Measurements from ENCODE around the gene FBXL16. TPM values are rescaled to one million over a fixed set of nuclear protein-coding genes. Genes with fewer than 3 reads are reported as not detected.

FBXL16 gene
- total and polyA plus RNA-seq, 2 experiments from 2014 or later = 0.29 to 0.54 TPM

GRCh38 chr16:733382-734207 lies 28.0 kb upstream of the FBXL16 start:
- TF ChIP-seq EZH2 (IDR thresholded peaks at IDR 0.05; ENCODE audit: insufficient read depth, poor library complexity, severe bottlenecking) (no peak), EZH2phosphoT487 (IDR thresholded peaks at IDR 0.05; ENCODE audit: insufficient read depth, low read depth) (no peak)
- no peaks in the 10 kb centered on the region for H3F3A ChIP-seq (ENCODE audit: insufficient read depth)
- no peak overlapping the region for H3K27ac ChIP-seq
- no peaks in the 10 kb centered on the region for H3K9me3 ChIP-seq (ENCODE audit: low read depth)
- no peak overlapping the region for H3K9ac ChIP-seq
- no peak overlapping the region for H3K4me2 ChIP-seq (ENCODE audit: unreplicated experiment)
- no peak overlapping the region for H3K4me3 ChIP-seq
- no peaks in the 10 kb centered on the region for H4K20me1 ChIP-seq (ENCODE audit: insufficient read depth)
- no peaks in the 10 kb centered on the region for H3K36me3 ChIP-seq (ENCODE audit: low read depth)
- in situ Hi-C loops (cut with MboI) = no loop called here
- WGBS, 2 experiments (ENCODE audit: low coverage in 1 of 2, low lambda C conversion rate in 2 of 2, missing lambda C conversion rate in 2 of 2) = 92% methylated on average over 26 to 30 of the region's 34 CpGs
- no peaks in the 10 kb centered on the region for H3K79me2 ChIP-seq (ENCODE audit: insufficient read depth)
- no peak overlapping the region for H2AFZ ChIP-seq
- no peaks in the 10 kb centered on the region for H3K4me1 ChIP-seq (ENCODE audit: insufficient read depth)
- DNase-seq = no peak
- no peaks in the 10 kb centered on the region for H3K9me2 ChIP-seq (ENCODE audit: insufficient read depth)
- H3K27me3 ChIP-seq (replicated peaks; ENCODE audit: insufficient read depth) = no peaks in the 10 kb centered on the region

- Histone ChIP-seq H3K4me1 (ENCODE audit: insufficient read depth) (no peaks in the 10 kb centered on the region), H3K36me3 (ENCODE audit: low read depth) (no peaks in the 10 kb centered on the region), H3K27me3 (replicated peaks; ENCODE audit: insufficient read depth) (no peaks in the 10 kb centered on the region), H4K20me1 (ENCODE audit: insufficient read depth) (no peaks in the 10 kb centered on the region), H3K9ac (no peak overlapping the region), H3K4me3 (no peak overlapping the region), H3F3A (ENCODE audit: insufficient read depth) (no peaks in the 10 kb centered on the region), H3K79me2 (ENCODE audit: insufficient read depth) (no peaks in the 10 kb centered on the region), H3K27ac (no peak overlapping the region), H3K9me3 (ENCODE audit: low read depth) (no peaks in the 10 kb centered on the region), H2AFZ (no peak overlapping the region), H3K4me2 (ENCODE audit: unreplicated experiment) (no peak overlapping the region), H3K9me2 (ENCODE audit: insufficient read depth) (no peaks in the 10 kb centered on the region)
- 90 to 94% methylated on average over 13 of the region's 13 CpGs for WGBS, 2 experiments (ENCODE audit: low coverage in 1 of 2, low lambda C conversion rate in 2 of 2, missing lambda C conversion rate in 2 of 2)
- DNase-seq = peak; percentile 49
- in situ Hi-C loops (cut with MboI) = no loop called here
- no peak for TF ChIP-seq EZH2 (IDR thresholded peaks at IDR 0.05; ENCODE audit: insufficient read depth, poor library complexity, severe bottlenecking)
- no peak for TF ChIP-seq EZH2phosphoT487 (IDR thresholded peaks at IDR 0.05; ENCODE audit: insufficient read depth, low read depth)
These were observed 27.3 kb upstream of the FBXL16 start for GRCh38 chr16:732936-733335.

- no peak for DNase-seq
- no peak overlapping the region for H3K4me3 ChIP-seq
- H3K36me3 ChIP-seq (ENCODE audit: low read depth) = no peaks in the 10 kb centered on the region
- 89 to 90% methylated on average over 12 of the region's 12 CpGs for WGBS, 2 experiments (ENCODE audit: low coverage in 1 of 2, low lambda C conversion rate in 2 of 2, missing lambda C conversion rate in 2 of 2)
- H3K9me3 ChIP-seq (ENCODE audit: low read depth) = no peaks in the 10 kb centered on the region
- H4K20me1 ChIP-seq (ENCODE audit: insufficient read depth) = no peaks in the 10 kb centered on the region
- no peaks in the 10 kb centered on the region for H3K9me2 ChIP-seq (ENCODE audit: insufficient read depth)
- no peak overlapping the region for H2AFZ ChIP-seq
- no peak overlapping the region for H3K4me2 ChIP-seq (ENCODE audit: unreplicated experiment)
- in situ Hi-C loops (cut with MboI) = no loop called here
- no peaks in the 10 kb centered on the region for H3K4me1 ChIP-seq (ENCODE audit: insufficient read depth)
- H3K27me3 ChIP-seq (replicated peaks; ENCODE audit: insufficient read depth) = no peaks in the 10 kb centered on the region
- H3K79me2 ChIP-seq (ENCODE audit: insufficient read depth) = no peaks in the 10 kb centered on the region
- no peaks in the 10 kb centered on the region for H3F3A ChIP-seq (ENCODE audit: insufficient read depth)
- no peak overlapping the region for H3K9ac ChIP-seq
- H3K27ac ChIP-seq = no peak overlapping the region
- TF ChIP-seq EZH2 (IDR thresholded peaks at IDR 0.05; ENCODE audit: insufficient read depth, poor library complexity, severe bottlenecking) (no peak), EZH2phosphoT487 (IDR thresholded peaks at IDR 0.05; ENCODE audit: insufficient read depth, low read depth) (no peak)
These were observed 26.7 kb upstream of the FBXL16 start for GRCh38 chr16:732332-732731.

- H4K20me1 ChIP-seq (ENCODE audit: insufficient read depth) = no peaks in the 10 kb centered on the region
- no peaks in the 10 kb centered on the region for H3K4me1 ChIP-seq (ENCODE audit: insufficient read depth)
- no peak overlapping the region for H3K4me2 ChIP-seq (ENCODE audit: unreplicated experiment)
- H3K79me2 ChIP-seq (ENCODE audit: insufficient read depth) = no peaks in the 10 kb centered on the region
- WGBS, 2 experiments (ENCODE audit: low coverage in 1 of 2, low lambda C conversion rate in 2 of 2, missing lambda C conversion rate in 2 of 2) = 86 to 90% methylated on average over 20 to 22 of the region's 22 CpGs
- no peaks in the 10 kb centered on the region for H3K9me3 ChIP-seq (ENCODE audit: low read depth)
- no peak overlapping the region for H3K4me3 ChIP-seq
- in situ Hi-C loops (cut with MboI) = no loop called here
- no peaks in the 10 kb centered on the region for H3K9me2 ChIP-seq (ENCODE audit: insufficient read depth)
- no peak overlapping the region for H3K9ac ChIP-seq
- H3K27me3 ChIP-seq (replicated peaks; ENCODE audit: insufficient read depth) = no peaks in the 10 kb centered on the region
- TF ChIP-seq EZH2phosphoT487 (IDR thresholded peaks at IDR 0.05; ENCODE audit: insufficient read depth, low read depth) (no peak), EZH2 (IDR thresholded peaks at IDR 0.05; ENCODE audit: insufficient read depth, poor library complexity, severe bottlenecking) (no peak)
- H3F3A ChIP-seq (ENCODE audit: insufficient read depth) = no peaks in the 10 kb centered on the region
- no peak for DNase-seq
- H3K36me3 ChIP-seq (ENCODE audit: low read depth) = no peaks in the 10 kb centered on the region
- no peak overlapping the region for H3K27ac ChIP-seq
- no peak overlapping the region for H2AFZ ChIP-seq
These were observed 25.3 kb upstream of the FBXL16 start for GRCh38 chr16:730666-731509.

Data from GM23248 (cell line).